HL-60/S4 treated with retinoic acid at 250 ng/mL for 4 days and 3 days (cell line): ENCODE results near the gene RAPGEF4.

ENCODE experiments used
- in situ Hi-C: fragments of 300-500 bp; cut with MboI; formaldehyde crosslinking; loops from 2 replicates; pipeline ENCODE4 v1.7.0; 2022; ENCODE audit warnings: low sequenced_read_pairs

The RAPGEF4 gene

GRCh38 chr2:172962082-172962481 lies 226.4 kb downstream of the RAPGEF4 start:
- in situ Hi-C loops = no loop called here

GRCh38 chr2:172962824-172963223 lies 227.2 kb downstream of the RAPGEF4 start:
- in situ Hi-C loops = no loop called here

- in situ Hi-C loops = no loop called here
Measured at GRCh38 chr2:172964511-172965139, 229.0 kb downstream of the RAPGEF4 start.

- in situ Hi-C loops = no loop called here
Measured at GRCh38 chr2:172965433-172966212, 230.0 kb downstream of the RAPGEF4 start.

GRCh38 chr2:172967036-172967982 lies 231.7 kb downstream of the RAPGEF4 start:
- in situ Hi-C loops = no loop called here

GRCh38 chr2:172968061-172968469 lies 232.4 kb downstream of the RAPGEF4 start:
- in situ Hi-C loops = no loop called here

GRCh38 chr2:172969166-172969565 lies 233.5 kb downstream of the RAPGEF4 start:
- in situ Hi-C loops = no loop called here

GRCh38 chr2:172969609-172970008 lies 234.0 kb downstream of the RAPGEF4 start:
- in situ Hi-C loops = no loop called here

GRCh38 chr2:172970660-172971059 lies 235.0 kb downstream of the RAPGEF4 start:
- in situ Hi-C loops = no loop called here

- in situ Hi-C loops = no loop called here
Measured at GRCh38 chr2:172972005-172972619, 236.5 kb downstream of the RAPGEF4 start.

GRCh38 chr2:172974762-172975161 lies 239.1 kb downstream of the RAPGEF4 start:
- in situ Hi-C loops = no loop called here

- in situ Hi-C loops = no loop called here
Measured at GRCh38 chr2:172976116-172976515, 240.5 kb downstream of the RAPGEF4 start.

- in situ Hi-C loops = no loop called here
Measured at GRCh38 chr2:172976816-172977215, 241.2 kb downstream of the RAPGEF4 start.

- in situ Hi-C loops = no loop called here
Measured at GRCh38 chr2:172977270-172978062, 241.8 kb downstream of the RAPGEF4 start.

GRCh38 chr2:172978063-172978383 lies 242.4 kb downstream of the RAPGEF4 start:
- in situ Hi-C loops = no loop called here

- in situ Hi-C loops = no loop called here
Measured at GRCh38 chr2:172985139-172985892, 249.7 kb downstream of the RAPGEF4 start.

GRCh38 chr2:172986040-172986439 lies 250.4 kb downstream of the RAPGEF4 start:
- in situ Hi-C loops = no loop called here

GRCh38 chr2:172988728-172989127 lies 253.1 kb downstream of the RAPGEF4 start:
- in situ Hi-C loops = no loop called here

- in situ Hi-C loops = no loop called here
Measured at GRCh38 chr2:172991031-172991430, 255.4 kb downstream of the RAPGEF4 start.

GRCh38 chr2:172993139-172993538 lies 257.5 kb downstream of the RAPGEF4 start:
- in situ Hi-C loops = no loop called here
